Measurements from ENCODE around the gene TMEM201.
"Not testable (repeated sequence)": the region's sequence is repeated elsewhere in the genome, so short reads cannot be mapped to it uniquely, and the experiment has no call there.

The TMEM201 gene

GRCh38 chr1:9624081-9624480 lies 35.4 kb downstream of the TMEM201 start:
- DNase-seq = no peak

GRCh38 chr1:9625030-9625429 lies 36.3 kb downstream of the TMEM201 start:
- DNase-seq = not testable (repeated sequence)

- DNase-seq = peak; percentile 24 to 31
Measured at GRCh38 chr1:9626201-9626608, 37.5 kb downstream of the TMEM201 start.

DNA sequence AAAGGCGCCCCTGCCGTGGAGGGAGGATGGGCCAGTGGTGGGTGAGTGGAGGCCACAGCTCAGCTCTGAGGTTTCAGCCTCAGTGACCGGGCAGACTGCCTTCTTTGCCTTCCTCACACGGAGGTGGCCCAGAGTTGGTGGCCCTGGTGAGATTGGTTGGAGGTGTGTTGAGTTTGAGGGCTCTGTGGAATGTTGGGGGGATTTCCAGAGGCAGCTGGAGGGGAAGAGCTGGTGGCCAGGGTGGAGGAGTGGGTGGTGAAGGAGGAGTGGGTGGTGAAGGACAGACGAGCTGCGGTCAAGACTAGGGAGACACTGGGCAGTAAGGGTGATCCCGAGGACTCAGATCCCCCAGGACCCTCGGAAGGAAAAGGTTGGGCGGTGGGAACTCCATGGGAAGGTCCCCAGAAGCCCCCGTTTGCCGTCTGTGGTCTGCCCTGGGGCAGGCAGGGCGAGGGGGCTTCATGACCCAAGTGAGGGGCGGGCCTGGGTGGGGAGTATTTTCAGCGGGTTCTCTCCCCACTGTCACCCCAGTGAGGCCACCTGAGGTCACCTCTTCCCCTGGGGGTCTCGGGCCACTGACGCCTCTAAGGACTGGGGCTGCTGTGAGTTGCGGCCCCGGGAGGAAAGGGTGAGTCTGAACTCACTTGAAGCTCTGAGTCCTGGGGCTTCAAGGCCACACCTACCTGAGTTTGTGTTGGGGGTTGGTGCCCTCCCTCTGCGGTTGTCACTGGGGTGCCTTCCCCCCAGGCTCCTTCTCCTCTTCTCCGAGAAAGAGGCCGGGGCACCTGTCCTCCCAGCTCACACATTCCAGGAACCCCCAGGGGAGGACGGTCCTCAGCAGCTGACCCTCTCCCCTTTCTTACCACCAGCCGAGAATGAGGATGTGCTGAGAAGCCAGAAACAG lies 40.1 kb downstream of the TMEM201 start:
- peak; percentile 55 to 68 for DNase-seq

- DNase-seq = peak; percentile 80 to 83
Measured at GRCh38 chr1:9629445-9630201, 40.9 kb downstream of the TMEM201 start.

- no peak for DNase-seq
Measured at GRCh38 chr1:9630331-9631111, 41.8 kb downstream of the TMEM201 start.

GRCh38 chr1:9631613-9632012 lies 42.9 kb downstream of the TMEM201 start:
- DNase-seq = no peak

DNA sequence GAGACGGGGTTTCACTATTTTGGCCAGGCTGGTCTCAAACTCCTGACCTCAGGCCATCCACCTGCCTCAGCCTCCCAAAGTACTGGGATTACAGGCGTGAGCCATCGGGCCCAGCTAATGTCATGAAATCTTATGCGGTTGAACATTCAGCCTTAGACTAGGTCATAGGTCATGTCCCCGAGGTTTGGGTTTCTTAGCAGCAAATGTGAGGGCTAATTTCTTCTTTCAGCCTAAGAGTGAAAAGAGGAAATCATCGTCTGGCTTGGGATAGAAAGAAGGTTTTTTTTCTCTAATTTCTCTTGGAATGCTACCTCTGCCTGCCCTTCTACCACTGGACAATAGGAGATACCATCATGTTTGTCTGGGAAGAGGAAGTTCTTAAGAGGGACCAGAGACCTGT lies 44.8 kb downstream of the TMEM201 start:
- DNase-seq = peak in 1 of 2 donors; percentile 45

DNA sequence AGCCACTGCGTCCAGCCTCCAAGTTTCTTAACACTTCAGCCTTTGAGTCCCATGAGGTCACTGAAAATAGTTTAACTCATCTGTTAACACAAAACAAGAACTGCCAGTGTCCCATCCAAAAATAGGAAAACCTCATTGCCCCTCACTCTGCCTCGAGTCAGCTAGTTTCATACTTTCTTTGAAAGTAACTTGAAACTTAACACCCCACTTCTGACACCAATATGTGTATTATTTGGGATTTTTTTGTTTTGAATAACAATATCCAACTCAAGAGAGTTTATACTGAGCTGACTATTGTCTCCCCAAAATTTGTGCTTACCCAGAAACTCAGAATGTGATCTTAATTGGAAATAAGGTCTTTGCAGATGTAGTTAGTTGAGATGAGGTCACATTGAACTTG lies 45.9 kb downstream of the TMEM201 start:
- DNase-seq = no peak

DNA sequence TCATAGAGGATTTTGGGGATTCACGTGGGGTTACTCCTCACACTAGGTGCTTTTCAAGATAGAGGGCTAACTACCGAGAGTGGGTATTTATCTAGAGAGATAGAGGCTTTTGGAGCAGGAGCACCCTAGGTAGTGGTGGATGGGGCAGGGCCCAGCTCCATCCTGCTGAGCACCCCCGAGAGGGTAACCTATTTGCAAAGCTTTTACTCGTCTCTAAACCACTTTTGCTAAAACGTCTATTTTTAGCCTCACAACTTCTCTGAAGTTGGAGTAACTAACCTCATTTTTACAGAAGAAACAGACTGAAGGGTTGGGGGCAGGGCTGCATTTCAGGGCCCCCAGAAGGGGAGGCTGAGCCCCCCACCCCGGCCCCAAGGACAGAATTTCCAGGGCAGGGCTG lies 50.5 kb downstream of the TMEM201 start:
- DNase-seq = no peak

GRCh38 chr1:9643351-9644256 lies 54.9 kb downstream of the TMEM201 start:
- DNase-seq = peak; percentile 89 to 96

- DNase-seq = no peak
Measured at GRCh38 chr1:9646037-9646436, 57.3 kb downstream of the TMEM201 start.

DNA sequence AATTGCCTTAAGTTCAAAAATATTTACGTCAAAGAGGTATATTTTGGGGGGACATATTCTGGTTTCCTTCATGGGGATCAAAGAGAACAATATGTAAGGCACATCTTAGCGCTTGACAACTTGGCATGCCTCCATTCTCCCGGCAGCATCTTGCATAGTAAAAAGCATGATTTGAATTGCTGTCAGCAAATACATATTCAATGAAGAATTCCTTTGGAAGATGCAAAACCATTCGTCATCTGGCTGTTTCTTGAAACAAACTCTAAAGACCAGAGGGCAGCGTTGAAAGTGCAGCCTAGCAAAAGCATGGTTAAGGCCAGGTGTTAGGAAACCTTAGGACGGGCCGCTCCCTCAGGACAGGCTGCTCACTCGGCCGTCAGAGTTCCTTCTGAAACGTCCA lies 59.5 kb downstream of the TMEM201 start:
- DNase-seq = no peak

DNA sequence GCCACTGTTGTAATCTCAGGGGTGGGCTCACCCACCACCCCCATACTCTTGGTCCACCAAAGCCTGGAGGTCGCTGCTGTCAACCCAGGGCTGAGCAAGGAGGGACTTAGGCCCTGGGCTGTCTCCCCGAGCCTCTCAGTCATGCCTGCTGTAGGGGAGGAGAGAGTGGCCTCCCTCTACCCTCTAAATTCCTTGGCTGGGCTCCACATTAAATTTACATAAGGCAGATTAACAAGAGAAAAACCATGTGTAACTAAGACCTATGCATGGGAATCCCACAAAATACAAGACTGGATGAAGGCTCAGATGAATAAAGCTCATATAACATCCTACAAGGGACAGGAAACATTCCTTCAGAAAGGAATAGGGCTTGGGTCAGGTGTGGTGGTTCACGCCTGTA lies 61.1 kb downstream of the TMEM201 start:
- no peak for DNase-seq

DNA sequence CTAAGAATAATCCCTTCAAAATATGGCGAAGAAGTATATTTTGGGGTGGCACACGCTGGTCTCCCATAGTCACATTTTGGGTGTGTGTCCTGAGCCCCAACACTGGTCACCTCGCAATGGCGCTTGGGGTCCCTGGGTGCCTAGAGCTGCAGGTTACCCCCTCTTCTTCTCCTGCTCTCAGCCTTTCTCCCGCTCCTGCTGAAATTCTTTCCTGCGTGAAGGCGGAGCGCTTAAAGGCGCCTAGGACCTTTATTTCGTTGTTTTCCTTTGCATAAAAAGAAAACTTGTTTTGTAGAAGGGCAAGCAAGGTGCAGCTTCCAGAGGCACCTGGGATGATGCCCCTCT lies 62.5 kb downstream of the TMEM201 start:
- DNase-seq = no peak

- DNase-seq = peak; percentile 62 to 63
Measured at GRCh38 chr1:9651565-9652378, 63.1 kb downstream of the TMEM201 start, which contains the start of gene PIK3CD. TSS of gene PIK3CD (plus strand) at chr1:9651731. CDS start at chr1:9710456, 58,725 bp downstream.

- DNase-seq = peak; percentile 88 to 89
Measured at GRCh38 chr1:9652379-9653209, 63.9 kb downstream of the TMEM201 start.

DNA sequence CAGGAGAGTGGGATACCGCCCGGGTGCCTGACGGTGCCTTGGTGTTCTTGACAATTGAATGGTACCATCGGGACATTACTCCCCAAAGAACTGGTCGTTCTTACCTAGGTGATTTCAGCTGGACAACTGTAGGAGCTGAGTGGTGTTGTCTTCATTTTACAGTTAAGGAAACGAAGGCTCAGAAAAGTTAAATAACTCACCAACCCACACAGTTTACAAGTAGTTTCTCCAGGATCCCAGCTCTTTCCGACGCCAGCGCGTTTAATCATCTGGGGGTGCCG lies 64.4 kb downstream of the TMEM201 start:
- DNase-seq = no peak

- peak in 1 of 2 donors; percentile 39 for DNase-seq
Measured at GRCh38 chr1:9653491-9654050, 64.9 kb downstream of the TMEM201 start.

All from inflammatory macrophage treated with lipopolysaccharide for 1 hour (primary cell).